Heart left ventricle (tissue), 16 donors: Measurements from ENCODE around the gene KCNK17. TPM values are rescaled to one million over a fixed set of nuclear protein-coding genes. Genes with fewer than 3 reads are reported as not detected.

Experiments used
- ATAC-seq, 4 donors: fragments of 200-7000 bp; cut with Tn5 transposase; one replicate each; pipeline ENCODE4 v1.9.1; 2020 to 2022; ENCODE audit warnings: moderate library complexity in 4 of 4, mild to moderate bottlenecking in 3 of 4, moderate number of reproducible peaks in 1 of 4
- DNase-seq, 5 donors: peaks; one replicate each; pipeline ENCODE4 v3.0.0-alpha.2; 2020
- H3K27ac ChIP-seq, 12 donors: fragments of 200-600 bp; sonication (generic) in 4 of 12; one replicate each; pipeline versions ENCODE4 v1.5.0 to v1.8.0; 2016 to 2022; ENCODE audit warnings: mild to moderate bottlenecking in 2 of 12
- H3K27me3 ChIP-seq, 9 donors: fragments of 200-600 bp; sonication (generic) in 2 of 9; one replicate each; pipeline versions ENCODE4 v1.5.1 to v1.8.0; 2016 to 2022; ENCODE audit warnings: mild to moderate bottlenecking in 3 of 9
- H3K36me3 ChIP-seq, 9 donors: fragments of 200-600 bp; sonication (generic) in 2 of 9; one replicate each; pipeline versions ENCODE4 v1.5.0 to v1.8.0; 2018 to 2022; ENCODE audit warnings: mild to moderate bottlenecking in 2 of 9
- H3K4me1 ChIP-seq, 12 donors: fragments of 200-600 bp; sonication (generic) in 4 of 12; one replicate each; pipeline versions ENCODE4 v1.5.0 to v1.8.0; 2016 to 2022; ENCODE audit warnings: mild to moderate bottlenecking in 3 of 12
- H3K4me3 ChIP-seq, 12 donors: fragments of 200-600 bp; sonication (generic) in 4 of 12; one replicate each; pipeline versions ENCODE4 v1.5.0 to v1.8.0; 2017 to 2022; ENCODE audit warnings: mild to moderate bottlenecking in 9 of 12, moderate library complexity in 4 of 12
- H3K9me3 ChIP-seq, 12 donors: fragments of 200-600 bp; sonication (generic) in 4 of 12; one replicate each; pipeline versions ENCODE4 v1.5.0 to v1.8.0; 2016 to 2022; ENCODE audit warnings: mild to moderate bottlenecking in 1 of 12
- POLR2A ChIP-seq, 2 donors: fragments of 450-650 bp; IDR thresholded peaks; one replicate each; pipeline ENCODE4 v1.6.1; 2017; ENCODE audit warnings: antibody characterized with exemption in 2 of 2, mild to moderate bottlenecking in 2 of 2, moderate library complexity in 2 of 2
- WGBS, 4 donors: extraction: QIAGEN DNeasy Blood & Tissue Kit in 2 of 4; methylation state at CpG; one replicate each; pipeline versions ENCODE4 v1.1.5 to v1.1.7; 2013 to 2018; 5-methylcytosine and 5-hydroxymethylcytosine counted together
- intact Hi-C, 10 donors: fragments of 100-400 bp; cut with DNase I; formaldehyde crosslinking; loops; one replicate each; pipeline versions ENCODE4 v1.11.1 to v1.14.2; 2022
- polyA plus RNA-seq, 2 donors: library from polyadenylated mRNA; stranded (reverse); fragments of 200-250 nt; gene quantifications; one replicate each; pipeline ENCODE4 v1.2.3, GENCODE V29; 2013
- total RNA-seq, 9 donors: library from RNA; depleted of rRNA in 2 of 9; stranded (reverse); fragments of >200 nt in 2 of 9; fragmentation: NEBNext Ultra II Directional in 3 of 9; extraction: Animal tissue kit (Norgen Biotek cat#: 25700) in 3 of 9; gene quantifications; one replicate each; pipeline versions ENCODE4 v1.1.0 to v1.2.4, GENCODE V29; 2016 to 2023
- TF ChIP-seq, protein P1 (sequence below), 12 donors: fragments of 200-600 bp; sonication (generic) in 4 of 12; IDR thresholded peaks; one replicate each; pipeline versions ENCODE4 v1.5.0 to v1.8.0; 2018 to 2022; ENCODE audit warnings: antibody characterized with exemption in 12 of 12, mild to moderate bottlenecking in 5 of 12
- donor health status: ischemic (EF 13 %, LVEDD 7.1; RV severe dilation, severe dysfunction).
- donor health status: healthy with polysubstance abuse.
- donor health status: DM: no; HTN: yes; CAD: no.
- donor health status: DM: no; HTN: no; CAD: no.
- donor health status: ischemic (EF 25% LVEDD 6.9; RV normal size, moderate dysfunction).
- donor health status: ischemic (EF 25% LVEDD 5.7; RV mildly dilated, moderate dysfunction).
- donor health status: healthy.
- donor health status: DM: yes; HTN: yes; CAD: no.
- donor health status: ischemic (EF 35%, LVEDD 5.7; RV mildly dilated, moderate dysfunction).
- donor health status: nonischemic (EF 11% LVEDD 7.7; RV severe dilation, severe dysfunction).
- donor health status: DM: yes; HTN: yes; CAD: no.
- donor health status: PGD.
- donor health status: ischemic (EF 29% LVEDD 5.4; RV normal size, mild dysfunction).
- donor health status: nonischemic (EF 23%, LVEDD 6.1; RV moderate dilation, normal function).

The KCNK17 gene
- total and polyA plus RNA-seq, 11 donors = 0.06 to 0.36 (median 0.22) TPM; not detected in 5

DNA sequence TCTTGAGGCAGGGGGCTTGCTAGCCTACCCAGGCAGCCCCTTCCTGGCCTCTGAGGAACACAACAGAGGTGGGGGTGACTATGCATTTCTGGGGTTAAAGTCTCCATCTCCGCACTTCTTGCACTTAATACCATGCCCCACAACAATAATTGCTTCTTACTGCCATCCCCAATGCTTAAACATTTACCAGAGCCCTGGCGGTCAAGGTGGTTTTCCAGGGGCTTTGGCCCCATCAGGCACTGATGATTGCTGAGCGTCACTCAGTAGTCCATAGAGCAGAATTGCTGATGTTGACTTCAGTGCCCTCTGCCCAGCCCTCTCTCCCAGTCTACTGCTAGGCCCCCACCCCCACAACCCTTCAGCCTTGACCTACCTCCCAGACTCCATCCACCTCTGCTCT lies 52.5 kb downstream of the KCNK17 start:
- no peaks in the 10 kb centered on the region for H3K36me3 ChIP-seq
- H3K4me1 ChIP-seq = no peaks in the 10 kb centered on the region
- TF ChIP-seq, protein P1, sequence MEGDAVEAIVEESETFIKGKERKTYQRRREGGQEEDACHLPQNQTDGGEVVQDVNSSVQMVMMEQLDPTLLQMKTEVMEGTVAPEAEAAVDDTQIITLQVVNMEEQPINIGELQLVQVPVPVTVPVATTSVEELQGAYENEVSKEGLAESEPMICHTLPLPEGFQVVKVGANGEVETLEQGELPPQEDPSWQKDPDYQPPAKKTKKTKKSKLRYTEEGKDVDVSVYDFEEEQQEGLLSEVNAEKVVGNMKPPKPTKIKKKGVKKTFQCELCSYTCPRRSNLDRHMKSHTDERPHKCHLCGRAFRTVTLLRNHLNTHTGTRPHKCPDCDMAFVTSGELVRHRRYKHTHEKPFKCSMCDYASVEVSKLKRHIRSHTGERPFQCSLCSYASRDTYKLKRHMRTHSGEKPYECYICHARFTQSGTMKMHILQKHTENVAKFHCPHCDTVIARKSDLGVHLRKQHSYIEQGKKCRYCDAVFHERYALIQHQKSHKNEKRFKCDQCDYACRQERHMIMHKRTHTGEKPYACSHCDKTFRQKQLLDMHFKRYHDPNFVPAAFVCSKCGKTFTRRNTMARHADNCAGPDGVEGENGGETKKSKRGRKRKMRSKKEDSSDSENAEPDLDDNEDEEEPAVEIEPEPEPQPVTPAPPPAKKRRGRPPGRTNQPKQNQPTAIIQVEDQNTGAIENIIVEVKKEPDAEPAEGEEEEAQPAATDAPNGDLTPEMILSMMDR (IDR thresholded peaks at IDR 0.05) = no peak
- no peak for TF ChIP-seq POLR2A (IDR thresholded peaks at IDR 0.05)
- H3K27ac ChIP-seq = no peak overlapping the region
- DNase-seq = no peak
- WGBS, 4 donors = 70 to 91% (median 88%) methylated on average over 3 of the region's 3 CpGs
- ATAC-seq = no peak
- H3K27me3 ChIP-seq = peaks cover 0 to 28% (median 5%) of the 10 kb centered on the region in 9 donors
- H3K4me3 ChIP-seq = no peak overlapping the region
- intact Hi-C loops = no loop called here
- H3K9me3 ChIP-seq = no peaks in the 10 kb centered on the region

DNA sequence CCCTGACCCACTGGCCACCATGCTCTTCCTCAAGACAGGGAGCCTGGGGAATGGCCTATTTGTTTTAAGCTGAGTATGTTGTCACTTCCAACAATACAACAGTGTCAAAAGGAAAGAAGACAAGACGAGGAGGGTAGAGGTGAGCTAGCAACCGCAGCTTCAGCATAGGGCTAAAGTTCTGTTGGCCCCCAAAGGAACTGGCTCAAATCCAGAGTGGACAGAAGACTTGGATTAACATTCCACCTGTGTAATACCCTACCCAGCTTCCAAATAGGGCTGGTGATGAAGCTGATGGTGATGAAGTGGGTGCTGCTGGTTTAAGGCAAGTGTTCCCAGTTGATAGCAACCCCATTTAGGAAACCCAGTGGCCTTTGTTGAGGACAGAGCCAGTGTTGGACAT lies 53.3 kb downstream of the KCNK17 start:
- ATAC-seq = no peak

DNA sequence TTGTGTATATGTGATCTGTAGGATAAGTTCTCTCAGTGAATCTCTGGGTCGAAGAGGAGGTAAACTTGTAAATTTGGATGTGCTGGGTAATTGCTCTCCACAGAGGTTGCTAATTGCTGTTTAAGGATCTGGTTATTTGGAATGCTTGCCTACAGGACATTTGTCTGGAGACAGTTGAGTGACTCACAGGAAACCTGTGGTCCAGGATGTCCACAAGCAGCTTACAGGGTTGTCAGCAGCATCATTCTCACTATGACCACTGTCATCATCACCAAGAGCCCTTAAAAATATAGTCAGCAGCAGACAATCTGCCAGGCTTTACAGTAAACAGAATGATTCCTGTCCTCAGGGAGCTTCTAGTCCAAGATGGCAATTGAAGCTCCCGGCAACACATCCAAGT lies 53.8 kb downstream of the KCNK17 start:
- intact Hi-C loops = no loop called here
- no peak for DNase-seq
- Histone ChIP-seq H3K27me3 (peaks cover 0 to 28% (median 5%) of the 10 kb centered on the region in 9 donors), H3K27ac (no peak overlapping the region), H3K9me3 (no peaks in the 10 kb centered on the region), H3K4me3 (no peak overlapping the region), H3K36me3 (no peaks in the 10 kb centered on the region), H3K4me1 (no peaks in the 10 kb centered on the region)
- WGBS, 4 donors = 87 to 92% (median 91%) methylated on average over 2 of the region's 2 CpGs
- no peak for ATAC-seq
- no peak for TF ChIP-seq POLR2A (IDR thresholded peaks at IDR 0.05)
- TF ChIP-seq, protein P1 (IDR thresholded peaks at IDR 0.05) = no peak

More for the DNA sequence above, 53.3 kb downstream of the KCNK17 start:
- H3K9me3 ChIP-seq = no peaks in the 10 kb centered on the region
- no peak overlapping the region for H3K4me3 ChIP-seq
- no peak overlapping the region for H3K27ac ChIP-seq
- H3K27me3 ChIP-seq = peaks cover 0 to 28% (median 5%) of the 10 kb centered on the region in 9 donors
- intact Hi-C loops = no loop called here
- TF ChIP-seq, protein P1 (IDR thresholded peaks at IDR 0.05) = no peak
- no peak for TF ChIP-seq POLR2A (IDR thresholded peaks at IDR 0.05)
- no peaks in the 10 kb centered on the region for H3K4me1 ChIP-seq
- WGBS, 4 donors = 65 to 85% (median 77%) methylated on average over 2 of the region's 2 CpGs
- no peaks in the 10 kb centered on the region for H3K36me3 ChIP-seq
- DNase-seq = no peak

DNA sequence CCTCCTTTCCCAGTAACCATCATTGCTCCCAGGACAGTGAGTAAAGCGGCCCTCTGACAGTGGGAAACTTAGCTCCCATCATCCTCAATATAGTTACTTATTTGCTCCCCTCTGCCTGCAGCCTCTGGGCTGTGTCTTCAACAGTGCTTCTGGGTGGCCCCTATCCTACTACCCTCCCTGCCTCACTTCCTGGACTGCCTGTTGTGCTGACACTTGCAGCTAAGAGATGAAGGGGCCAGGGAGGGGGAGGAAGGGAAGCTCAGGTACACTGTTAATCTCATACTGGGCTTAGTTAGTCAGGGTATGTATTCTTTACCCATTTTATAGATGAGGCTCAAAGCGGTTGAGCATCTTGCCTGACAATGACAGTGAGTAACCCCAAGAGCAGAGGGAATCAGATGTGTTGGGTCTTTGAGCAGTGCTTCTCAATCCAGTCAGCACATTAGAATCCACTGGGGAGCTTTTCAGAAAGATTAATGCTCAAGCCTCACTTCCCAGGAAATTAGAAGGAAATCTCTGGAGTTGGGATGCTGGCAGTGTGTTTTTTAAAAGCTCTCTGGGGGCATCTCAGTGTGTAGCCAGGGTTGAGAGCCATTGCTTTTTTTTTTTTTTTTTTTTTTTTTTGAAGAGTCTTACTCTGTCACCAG lies 57.8 kb downstream of the KCNK17 start:
- no peak for TF ChIP-seq POLR2A (IDR thresholded peaks at IDR 0.05)
- H3K27ac ChIP-seq = no peak overlapping the region
- no peak for DNase-seq
- peaks cover 0 to 11% (median 0%) of the 10 kb centered on the region in 12 donors for H3K9me3 ChIP-seq
- peaks cover 0 to 16% (median 5%) of the 10 kb centered on the region in 9 donors for H3K27me3 ChIP-seq
- ATAC-seq = no peak
- no peaks in the 10 kb centered on the region for H3K4me1 ChIP-seq
- 62 to 66% (median 64%) methylated on average over 2 of the region's 2 CpGs for WGBS, 4 donors
- H3K4me3 ChIP-seq = no peak overlapping the region
- H3K36me3 ChIP-seq = no peaks in the 10 kb centered on the region
- intact Hi-C loops = no loop called here
